Left kidney (tissue), 2 donors: ENCODE data around the gene NOL6. TPM values are rescaled to one million over a fixed set of nuclear protein-coding genes. Genes with fewer than 3 reads are reported as not detected.
"Not testable (repeated sequence)": the region's sequence is repeated elsewhere in the genome, so short reads cannot be mapped to it uniquely, and the experiment has no call there.

ENCODE experiments used
- DNase-seq: peaks from one replicate; pipeline ENCODE4 v3.0.0-alpha.2; 2013
- polyA plus RNA-seq: library from polyadenylated mRNA; unstranded; fragments of 120-200 nt; gene quantifications from one replicate; pipeline ENCODE4 v1.2.1, GENCODE V29; 2013; ENCODE audit not compliant: insufficient read length

Gene NOL6
- polyA plus RNA-seq, 1 donor = 26.0 TPM

DNA sequence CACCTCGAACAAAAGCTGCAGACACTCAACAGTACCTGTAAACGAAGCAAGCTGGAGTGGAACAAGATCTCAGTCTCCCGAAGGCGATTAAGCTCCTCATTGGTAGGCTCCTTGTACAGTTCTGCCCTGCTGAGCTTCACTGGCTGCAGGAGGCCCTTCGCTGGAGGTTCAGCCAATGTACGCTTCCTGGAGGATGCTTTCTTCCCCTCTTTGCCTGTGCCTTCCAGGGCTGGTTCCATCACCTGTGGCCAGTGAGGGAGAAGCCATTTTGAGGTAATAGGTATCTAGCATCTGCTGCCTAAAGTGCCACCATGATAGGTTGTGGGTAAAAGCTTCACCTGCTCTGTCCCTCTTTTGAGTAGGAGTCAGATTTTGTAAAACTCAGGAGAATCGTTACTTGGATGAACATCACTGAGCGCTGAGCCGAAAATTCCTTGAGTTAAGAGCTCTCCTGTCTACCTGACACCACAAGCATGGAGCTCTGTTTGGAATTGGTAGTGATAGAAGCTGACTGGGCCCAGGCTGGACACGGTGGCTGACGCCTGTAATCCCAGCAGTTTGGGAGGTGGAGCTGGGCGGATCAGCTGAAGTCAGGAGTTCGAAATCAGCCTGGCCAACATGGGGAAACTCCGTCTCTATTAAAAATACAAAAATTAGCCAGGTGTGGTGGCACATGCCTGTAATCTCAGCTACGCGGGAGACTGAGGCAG is 1.4 kb downstream of the NOL6 start:
- no peak for DNase-seq

DNA sequence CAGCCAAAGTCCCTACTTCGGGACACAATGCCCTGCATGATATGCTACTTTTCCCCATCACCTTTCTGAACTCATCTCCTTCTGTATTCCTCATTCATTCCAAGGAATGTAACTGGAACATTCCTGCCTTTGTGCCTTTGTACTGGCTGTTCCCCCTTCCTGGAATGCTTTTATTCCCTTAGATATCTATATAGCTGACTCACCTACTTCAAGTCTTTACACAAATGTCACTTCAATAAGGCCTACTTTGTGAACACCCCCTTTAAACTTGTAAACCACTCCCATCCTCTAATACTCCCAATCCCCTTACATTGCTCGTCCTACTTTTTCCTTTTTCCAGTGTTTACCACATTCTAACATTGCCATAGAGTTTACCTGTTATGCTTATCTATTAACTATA is 2.4 kb downstream of the NOL6 start:
- no peak for DNase-seq

DNA sequence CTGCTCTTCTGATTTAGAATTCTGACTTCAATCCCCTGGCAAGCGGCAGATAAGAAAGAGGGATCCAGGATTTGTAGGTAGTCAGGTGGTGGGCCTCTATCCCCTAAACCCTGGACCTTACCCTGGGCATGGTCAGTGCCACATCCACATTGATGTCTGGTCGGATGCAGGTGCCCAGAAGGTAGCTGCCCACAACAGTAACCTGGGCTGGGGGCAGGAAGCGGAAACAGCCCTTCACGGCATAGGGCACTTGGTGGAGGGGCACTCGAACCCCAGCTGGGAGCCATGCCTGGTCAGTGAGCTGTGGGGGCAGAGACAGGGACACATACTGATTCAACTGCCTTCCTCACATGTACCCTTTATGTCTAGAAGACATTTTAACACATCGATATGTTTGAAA is 3.8 kb downstream of the NOL6 start:
- no peak for DNase-seq

DNA sequence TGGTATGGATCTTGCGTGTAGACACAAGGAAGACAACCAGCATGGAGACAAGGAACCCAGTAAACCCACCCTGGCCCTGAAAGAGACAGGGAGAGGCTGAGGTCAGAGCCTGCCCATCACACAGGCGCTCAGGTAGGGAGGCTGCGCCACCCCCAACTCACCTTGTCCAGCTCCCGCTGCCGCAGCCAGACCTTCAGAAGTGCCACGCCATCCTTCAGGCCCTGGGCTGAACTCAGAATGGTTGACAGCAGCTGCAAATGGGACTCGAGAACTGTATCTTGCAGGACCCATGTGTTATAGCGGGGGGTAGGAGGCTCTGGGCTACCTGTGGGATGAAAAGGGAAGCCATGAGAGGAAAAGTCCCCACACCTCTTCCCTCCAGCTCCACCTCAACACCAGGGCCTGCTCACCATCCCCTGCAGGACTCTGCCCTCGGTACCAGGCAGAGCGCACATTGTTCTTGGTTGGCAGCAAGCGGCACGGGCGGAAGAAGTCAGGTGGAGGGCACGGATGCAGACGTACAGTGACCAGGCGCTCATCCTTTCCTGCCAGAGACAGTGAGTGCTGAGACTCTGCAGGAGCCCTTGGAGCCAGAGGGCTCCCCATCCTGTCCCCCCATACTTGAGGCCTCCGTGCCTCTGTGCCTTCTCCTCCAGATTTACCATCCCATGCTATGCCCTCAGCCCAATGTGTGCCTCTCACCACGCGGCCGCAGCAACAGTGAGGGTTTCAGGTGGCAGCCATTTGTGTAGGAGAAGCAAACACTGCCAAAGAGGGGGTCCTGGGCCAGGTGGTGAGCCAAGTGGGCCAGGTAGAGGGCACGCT is 4.7 kb downstream of the NOL6 start:
- no peak for DNase-seq

DNA sequence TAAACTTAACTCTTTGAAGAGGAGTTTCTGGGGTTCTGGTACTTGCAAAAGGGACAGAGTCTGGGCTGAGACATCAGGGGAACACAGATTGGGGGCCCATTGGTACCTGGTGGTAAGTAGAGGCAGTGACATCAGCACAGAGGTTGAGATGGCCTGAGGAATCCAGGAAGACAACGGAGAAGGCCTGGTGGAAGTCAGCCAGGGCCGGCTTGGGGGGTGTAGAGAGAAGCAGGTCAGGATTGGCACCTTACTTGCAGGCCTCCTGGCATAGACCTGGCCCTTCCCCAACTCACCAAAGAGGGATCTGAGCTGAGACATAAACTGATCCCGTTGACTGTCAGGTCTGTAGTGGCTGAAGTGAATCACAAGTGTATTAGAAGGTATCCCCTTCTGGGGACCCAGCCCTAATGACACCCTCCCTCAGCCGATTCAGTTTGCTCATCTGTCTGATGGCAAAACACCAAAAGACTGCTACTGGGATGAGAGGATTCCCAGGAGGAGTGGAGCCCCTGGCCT is 5.5 kb downstream of the NOL6 start:
- no peak for DNase-seq

DNA sequence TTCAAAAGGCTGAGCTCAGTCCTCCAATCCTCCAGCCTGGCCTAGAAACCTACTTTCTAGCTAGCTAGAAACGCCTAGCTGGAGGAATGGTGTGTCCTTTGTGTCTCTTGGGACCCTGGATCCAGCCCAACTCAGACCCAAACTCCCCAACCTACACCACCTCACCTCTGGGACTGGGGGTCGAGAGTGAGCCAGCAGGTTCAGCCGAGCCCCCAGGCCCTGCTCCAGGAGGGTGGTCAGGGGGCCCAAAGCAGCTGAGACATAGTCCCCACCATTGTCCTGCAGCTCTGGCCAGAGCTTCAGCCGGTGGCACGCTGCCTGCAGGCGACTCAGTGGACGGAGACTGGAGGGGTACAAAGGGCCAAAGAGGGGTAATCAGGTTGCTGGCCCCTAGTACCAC is 6.2 kb downstream of the NOL6 start:
- DNase-seq = no peak

DNA sequence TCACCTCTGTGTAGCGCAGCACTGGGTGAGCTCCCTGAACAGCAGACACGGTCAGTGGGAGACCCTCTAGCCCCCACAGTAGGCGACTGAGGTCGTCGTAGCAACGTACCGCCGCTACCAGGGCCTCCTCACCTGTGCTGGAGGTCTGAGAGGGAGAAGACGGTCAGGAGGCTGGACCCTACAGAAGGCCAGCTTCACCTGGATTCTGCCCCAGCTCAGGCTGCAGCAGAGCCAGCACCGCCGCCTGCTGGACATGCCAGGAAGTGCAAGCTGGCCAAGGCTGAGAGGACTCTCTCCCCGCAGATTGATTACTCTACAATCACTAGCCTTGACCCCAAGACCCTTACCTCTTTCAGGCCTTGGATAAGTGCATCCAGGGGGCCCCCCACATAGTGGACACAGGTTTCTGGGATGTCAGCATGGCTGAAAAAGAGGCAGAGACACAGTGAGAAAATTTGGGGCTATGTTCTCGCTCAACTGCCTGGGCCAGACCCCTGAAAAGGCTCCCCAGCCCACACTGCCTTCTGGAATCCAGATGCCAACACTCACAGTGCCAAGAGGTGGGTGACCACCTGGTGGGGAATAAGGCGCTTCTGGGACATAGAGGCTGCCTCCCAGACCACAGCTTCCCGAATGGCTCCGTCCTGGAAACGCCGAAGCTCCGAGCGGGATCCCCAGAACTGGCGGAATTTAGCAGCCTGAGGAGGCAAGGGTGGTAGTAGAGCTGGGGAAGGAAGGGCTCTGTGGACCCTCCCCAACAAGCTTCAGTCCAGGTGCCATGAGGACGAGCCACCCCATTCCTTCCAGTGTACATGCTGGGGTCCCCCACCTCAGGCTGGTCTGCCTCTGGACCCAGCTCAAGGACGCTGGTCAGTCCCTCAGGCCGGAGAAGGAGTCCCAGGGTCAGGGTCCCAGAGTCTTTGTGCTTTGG is 6.9 kb downstream of the NOL6 start:
- DNase-seq = no peak

DNA sequence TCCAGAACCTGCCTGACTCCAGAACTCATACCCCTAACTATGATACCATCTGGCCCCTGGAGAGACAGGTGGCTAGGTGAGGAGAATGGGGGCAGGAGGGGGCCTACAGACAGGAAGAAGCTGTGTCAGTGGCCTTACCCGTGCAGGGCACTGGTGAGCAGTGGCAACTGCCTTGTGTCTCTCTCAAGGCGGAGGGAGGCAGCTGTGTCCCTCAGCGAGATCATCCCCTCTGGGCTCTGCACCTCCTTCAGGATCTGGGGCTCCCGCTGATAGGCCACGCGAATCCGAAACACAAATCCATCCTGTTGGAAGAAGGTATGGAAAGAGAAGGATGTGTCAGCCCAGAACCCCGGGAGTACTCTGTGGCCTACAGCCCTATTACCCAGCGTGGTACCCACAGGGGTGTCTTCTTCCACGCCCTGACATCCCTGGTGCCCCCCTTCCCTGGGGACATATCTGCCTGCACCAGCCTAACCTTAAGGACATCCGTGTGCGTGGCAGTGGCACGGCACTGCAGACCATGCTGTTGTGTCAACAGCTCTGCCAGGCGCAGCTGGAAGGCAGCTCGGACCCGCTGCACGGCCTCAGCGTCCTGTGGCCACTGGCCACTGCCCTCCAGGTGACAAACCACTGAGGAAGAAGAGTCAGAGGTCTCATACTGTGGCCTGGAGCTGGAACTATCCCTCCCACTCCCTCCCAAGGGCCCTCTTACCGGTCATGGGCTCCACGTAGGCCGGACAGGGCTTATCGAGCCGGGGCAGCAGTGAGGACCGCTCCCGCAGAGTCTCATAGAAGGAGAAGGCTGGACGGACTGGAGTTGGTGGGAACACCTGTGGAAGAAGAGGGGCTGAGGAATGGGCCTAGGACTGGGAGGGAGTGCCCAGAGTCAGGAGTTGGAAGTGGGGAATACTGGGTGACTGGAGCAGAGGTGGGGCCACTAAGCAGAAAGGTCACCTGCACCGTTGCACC is 7.8 kb downstream of the NOL6 start:
- DNase-seq = no peak

DNA sequence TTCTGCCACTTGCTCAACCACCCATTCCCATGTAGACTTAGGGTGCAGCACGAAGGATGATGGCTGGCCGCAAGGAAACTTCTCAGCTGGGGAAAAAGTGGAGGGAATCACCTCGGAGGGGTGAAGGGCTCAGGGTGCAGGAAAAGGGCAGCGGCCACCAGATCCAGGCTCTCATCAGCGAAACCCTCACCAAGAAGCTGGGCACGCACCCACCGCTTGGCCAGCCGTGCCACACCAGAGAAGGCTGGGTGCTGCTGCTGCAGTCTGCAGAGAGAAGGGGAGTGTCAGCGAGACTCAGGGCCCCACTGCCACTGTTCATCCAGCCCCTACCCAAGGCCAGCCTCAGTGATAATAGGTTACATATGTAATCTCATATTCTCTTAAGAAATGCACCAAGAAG is 8.6 kb downstream of the NOL6 start:
- no peak for DNase-seq

DNA sequence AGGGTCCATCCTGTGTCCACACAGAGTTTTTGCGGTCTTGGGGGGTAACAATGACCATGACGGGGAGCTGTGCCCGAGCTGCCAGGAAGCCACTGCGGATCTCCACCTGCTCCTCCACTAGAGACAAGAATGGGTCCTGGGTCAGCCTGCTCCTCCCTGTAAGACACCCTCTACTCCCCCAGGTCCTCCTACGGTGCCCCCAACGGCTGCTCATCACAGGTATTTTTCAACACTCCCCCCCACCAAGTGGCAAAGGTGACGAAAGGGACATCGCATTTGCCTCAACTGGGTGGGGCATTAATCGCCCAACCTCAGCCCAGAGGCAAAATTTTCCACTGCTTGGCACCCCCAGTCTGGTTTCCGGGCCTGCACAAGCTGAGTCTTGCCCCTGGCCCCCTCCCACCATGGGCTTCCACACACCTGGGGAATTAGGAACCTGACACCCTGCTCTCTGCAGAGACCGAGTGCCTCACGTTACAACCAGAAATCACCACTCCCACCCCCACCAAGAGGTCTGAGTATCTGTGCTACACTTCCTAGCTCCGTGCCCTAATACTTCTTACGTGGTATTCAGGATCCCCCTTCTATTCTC is 9.6 kb downstream of the NOL6 start:
- DNase-seq = no peak

DNA sequence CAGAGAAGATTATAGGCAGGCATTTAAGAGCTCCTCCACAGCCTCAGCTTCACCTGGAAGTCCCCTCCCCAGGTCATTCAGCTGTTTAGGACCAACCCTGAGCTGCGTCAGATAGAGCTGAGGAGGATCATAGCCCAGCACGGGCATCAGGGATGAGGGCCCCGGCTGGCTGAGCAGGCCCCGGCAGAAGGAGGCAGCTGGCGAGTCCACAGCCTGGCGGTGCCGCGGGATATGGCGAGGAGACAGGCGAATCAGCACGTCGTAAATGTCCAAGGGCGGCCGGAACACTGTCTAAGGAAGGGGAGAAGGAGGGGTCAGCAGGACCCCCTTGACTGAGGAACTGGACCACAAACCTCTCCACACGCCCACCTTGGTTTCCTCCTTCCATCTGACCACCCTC is 10.6 kb downstream of the NOL6 start:
- no peak for DNase-seq

DNA sequence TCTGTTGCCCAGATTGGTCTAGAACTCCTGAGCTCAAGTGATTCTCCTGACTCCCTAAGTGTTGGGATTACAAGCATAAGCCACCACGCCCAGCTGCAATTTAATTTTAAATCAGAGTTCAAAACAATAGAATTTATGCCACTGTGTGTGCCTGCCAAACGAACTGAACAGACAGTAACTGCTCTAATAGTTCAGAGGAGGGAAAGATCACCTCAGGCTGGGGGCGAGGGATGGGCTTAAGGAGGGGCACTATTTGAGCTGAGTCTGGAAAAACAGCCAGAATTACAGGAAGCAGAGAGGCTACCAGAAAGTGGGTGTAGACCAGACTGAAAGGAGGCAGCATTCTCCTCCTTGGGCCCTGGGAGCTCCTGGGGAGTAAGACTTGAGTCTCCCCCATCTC is 12.2 kb downstream of the NOL6 start:
- DNase-seq = no peak

DNA sequence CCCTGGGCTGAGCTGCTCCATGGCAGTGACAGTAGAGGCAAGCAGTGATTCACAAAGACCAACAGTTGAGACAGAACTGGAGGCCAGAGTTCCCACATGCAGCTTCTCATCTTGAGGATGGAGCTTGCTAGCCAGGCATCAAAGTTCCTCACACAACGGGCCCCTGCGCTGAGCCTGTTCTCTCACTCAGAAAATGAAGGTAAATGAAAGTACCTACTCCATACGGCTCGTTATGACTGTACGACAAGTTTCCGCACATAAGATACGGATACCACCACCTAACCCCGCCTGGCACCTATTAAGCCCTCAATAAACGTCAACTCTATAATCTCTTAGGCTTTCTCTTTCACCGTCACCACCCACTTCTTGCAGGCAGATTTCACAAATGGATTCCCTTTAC is 12.9 kb downstream of the NOL6 start:
- no peak for DNase-seq

DNA sequence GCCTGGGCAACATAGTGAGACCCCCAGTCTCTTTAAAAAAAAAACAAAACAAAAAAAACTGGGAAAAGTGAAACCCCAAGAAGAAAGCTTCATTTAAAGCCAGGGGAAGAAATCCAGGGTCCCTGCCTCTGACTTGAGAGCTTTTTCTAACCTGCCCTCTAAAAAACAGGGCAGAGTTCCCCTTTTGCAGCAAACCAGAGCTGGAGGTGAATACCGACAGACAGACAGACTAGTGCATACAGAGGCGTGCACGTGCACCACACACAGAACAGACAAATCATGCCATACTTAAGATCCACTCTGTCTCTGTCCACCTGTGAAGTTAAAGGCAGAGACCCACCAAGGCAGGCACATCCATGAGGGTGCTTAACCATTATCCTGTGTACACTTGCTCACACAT is 14.6 kb downstream of the NOL6 start:
- no peak for DNase-seq

DNA sequence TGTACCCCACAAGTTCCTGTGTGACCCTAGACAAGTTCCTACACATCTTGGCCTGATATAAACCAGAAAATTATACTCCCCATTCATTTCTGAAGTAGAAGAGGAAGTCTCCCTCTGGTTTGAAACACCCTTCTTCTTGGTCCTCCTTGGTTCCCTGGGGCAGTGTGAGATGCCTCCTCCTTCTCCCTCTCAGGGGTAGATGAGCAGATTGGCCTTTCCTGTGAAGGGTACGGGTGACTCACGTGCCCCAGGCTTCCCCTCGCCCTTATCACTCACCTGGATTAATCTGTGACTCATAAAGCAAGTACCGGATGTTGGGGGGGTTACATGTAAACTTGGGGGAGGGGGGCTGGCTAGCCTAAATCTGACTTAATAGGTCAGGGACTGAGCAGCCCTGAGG is 15.3 kb downstream of the NOL6 start:
- no peak for DNase-seq

DNA sequence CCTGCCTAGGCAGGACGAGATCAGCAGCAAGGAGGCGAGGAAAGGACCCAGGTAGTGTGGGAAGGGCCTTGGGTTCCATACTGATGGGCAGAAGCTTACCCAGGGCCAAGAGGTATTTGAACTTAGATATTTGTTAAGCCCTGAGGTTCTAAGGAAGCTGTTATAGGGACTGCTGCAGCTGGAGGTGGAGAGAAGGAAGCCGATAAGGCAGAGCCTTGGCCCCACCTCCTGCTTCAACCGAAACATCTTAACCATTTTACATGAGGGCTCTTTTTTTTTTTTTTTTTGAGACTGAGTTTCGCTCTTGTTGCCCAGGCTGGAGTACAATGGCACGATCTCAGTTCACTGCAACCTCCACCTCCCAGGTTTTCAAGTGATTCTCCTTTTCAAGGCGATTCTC is 17.8 kb downstream of the NOL6 start:
- no peak for DNase-seq

DNA sequence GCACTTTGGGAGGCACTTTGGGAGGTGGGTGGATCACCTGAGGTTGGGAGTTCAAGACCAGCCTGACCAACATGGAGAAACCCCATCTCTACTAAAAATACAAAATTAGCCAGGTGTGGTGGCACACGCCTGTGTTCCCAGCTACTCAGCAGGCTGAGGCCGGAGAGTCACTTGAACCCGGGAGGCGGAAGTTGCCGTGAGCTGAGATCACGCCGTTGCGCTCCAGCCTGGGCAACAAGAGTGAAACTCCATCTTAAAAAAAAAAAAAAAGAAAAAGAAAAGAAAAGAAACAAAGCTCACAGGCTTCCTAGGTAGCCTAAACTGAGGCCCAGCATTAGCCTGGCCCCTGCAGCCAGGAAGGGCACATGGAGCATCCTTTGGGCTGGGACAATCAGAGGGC is 18.3 kb downstream of the NOL6 start:
- DNase-seq = not testable (repeated sequence)

DNA sequence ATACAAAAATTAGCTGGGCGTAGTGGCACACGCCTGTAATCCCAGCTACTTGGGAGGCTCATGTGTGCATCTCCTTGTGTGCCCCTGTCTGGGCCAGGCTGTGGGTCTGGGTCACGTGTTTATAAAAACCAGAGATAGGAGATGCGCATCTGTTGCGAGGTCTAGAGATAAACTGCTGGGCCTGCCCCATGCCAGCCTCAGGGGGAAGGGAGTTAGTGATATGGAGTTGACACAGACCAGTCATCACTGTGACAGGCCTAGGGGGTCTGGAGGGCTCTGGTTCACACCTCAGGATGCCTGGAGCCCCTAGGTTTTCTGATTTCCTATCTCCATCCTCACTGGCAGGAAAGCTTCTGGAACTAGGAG is 19.1 kb downstream of the NOL6 start:
- DNase-seq = not testable (repeated sequence)

DNA sequence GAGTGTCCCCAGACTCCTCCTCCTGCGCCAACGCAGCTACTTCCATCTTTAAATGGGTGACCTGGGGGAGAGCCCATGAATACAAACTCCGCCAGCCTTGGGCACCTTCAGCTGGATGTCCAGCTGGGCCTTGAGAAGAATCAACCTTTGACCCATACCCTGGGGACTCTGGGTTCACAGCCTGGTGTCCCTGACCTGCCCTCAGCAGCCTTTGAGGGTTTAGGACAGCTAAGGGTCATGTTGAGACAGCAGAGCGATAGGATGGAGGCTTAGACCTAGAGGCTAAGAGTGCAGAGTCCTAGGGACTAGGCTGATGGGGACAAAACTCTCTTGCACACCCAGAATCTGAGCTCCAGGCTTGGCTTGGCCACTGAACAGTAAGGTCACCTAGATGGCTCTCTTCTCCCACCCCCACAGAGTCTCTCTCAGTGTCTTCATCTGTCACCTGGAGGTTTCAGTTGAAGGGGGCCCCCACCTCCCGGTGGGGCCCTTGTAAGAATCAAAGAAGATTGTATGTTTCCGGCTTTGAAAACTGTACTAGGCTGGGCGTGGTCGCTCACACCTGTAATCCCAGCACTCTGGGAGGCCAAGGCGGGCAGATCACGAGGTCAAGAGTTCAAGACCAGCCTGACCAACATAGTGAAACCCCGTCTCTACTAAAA is 19.6 kb downstream of the NOL6 start:
- no peak for DNase-seq

DNA sequence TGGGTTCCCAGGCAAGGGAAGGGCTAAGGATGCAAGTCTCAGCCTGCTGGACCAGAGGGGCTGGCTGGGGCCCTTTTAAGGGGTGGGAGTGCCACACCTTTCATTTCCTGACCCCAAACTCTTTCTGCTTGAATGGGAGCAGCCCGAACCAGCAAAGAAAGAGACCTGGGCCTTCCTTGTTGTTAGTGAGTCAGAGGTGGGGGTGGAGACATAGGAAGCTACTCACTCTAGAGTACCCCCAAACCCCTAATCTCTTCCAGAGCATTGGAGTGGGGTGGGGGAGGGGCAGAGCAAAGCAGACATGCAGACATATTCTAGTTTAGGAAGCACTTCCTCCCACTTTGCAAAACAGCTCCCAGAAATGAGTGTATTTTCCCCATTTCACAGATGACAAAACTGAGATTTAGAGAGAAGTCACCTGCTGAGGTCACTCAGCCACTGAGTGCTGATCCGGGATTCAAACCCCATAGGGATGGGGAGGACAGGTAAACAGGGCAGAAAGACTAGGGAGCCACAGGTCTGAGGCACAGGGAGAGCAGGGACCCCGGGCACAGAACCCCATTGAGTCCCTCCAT is 20.4 kb downstream of the NOL6 start:
- DNase-seq = no peak
